Pons (tissue), 1 donor: ENCODE measurements around the gene DTNB.

ENCODE experiments used
- DNase-seq: peaks from one replicate; pipeline ENCODE4 v3.0.0-alpha.2; 2016; ENCODE audit warnings: low spot score

The DTNB gene

GRCh38 chr2:25460261-25460905, 213.0 kb downstream of the DTNB start:
- peak; percentile 54 for DNase-seq

GRCh38 chr2:25454824-25455611, 218.4 kb downstream of the DTNB start:
- DNase-seq, result no peak

- no peak for DNase-seq
Measured at GRCh38 chr2:25453199-25453905, 220.0 kb downstream of the DTNB start.

- no peak for DNase-seq
Measured at GRCh38 chr2:25448808-25449207, 224.6 kb downstream of the DTNB start.

- no peak for DNase-seq
Measured at GRCh38 chr2:25447018-25447417, 226.4 kb downstream of the DTNB start.

- DNase-seq, result no peak
Measured at GRCh38 chr2:25446122-25446521, 227.3 kb downstream of the DTNB start.

GRCh38 chr2:25445464-25445863, 227.9 kb downstream of the DTNB start:
- no peak for DNase-seq

- DNase-seq, result no peak
Measured at GRCh38 chr2:25444608-25445270, 228.6 kb downstream of the DTNB start.

GRCh38 chr2:25443766-25444165, 229.6 kb downstream of the DTNB start:
- DNase-seq, result no peak

- DNase-seq, result no peak
Measured at GRCh38 chr2:25441353-25441752, 232.0 kb downstream of the DTNB start.

- no peak for DNase-seq
Measured at GRCh38 chr2:25438793-25439192, 234.6 kb downstream of the DTNB start.

- DNase-seq, result no peak
Measured at GRCh38 chr2:25437881-25438662, 235.3 kb downstream of the DTNB start.

- no peak for DNase-seq
Measured at GRCh38 chr2:25435421-25435820, 238.0 kb downstream of the DTNB start.

- DNase-seq, result no peak
Measured at GRCh38 chr2:25431604-25432003, 241.8 kb downstream of the DTNB start.

- no peak for DNase-seq
Measured at GRCh38 chr2:25430556-25430955, 242.8 kb downstream of the DTNB start.

GRCh38 chr2:25426326-25426725, 247.1 kb downstream of the DTNB start:
- no peak for DNase-seq

- DNase-seq, result no peak
Measured at GRCh38 chr2:25424426-25425028, 248.8 kb downstream of the DTNB start.

- DNase-seq, result no peak
Measured at GRCh38 chr2:25421820-25422411, 251.5 kb downstream of the DTNB start.

- no peak for DNase-seq
Measured at GRCh38 chr2:25421289-25421688, 252.1 kb downstream of the DTNB start.

GRCh38 chr2:25420820-25421237, 252.5 kb downstream of the DTNB start:
- DNase-seq, result peak; percentile 55
